IPS-18a (cell line): ENCODE data around the gene FZD10.

Source experiments
- H3K27ac ChIP-seq: one replicate; pipeline ENCODE4 v1.5.1; 2013; ENCODE audit warnings: low read length
- H3K27me3 ChIP-seq: one replicate; pipeline ENCODE4 v1.6.1; 2013; ENCODE audit warnings: mild to moderate bottlenecking, low read length; ENCODE audit not compliant: control insufficient read depth, insufficient read depth
- H3K36me3 ChIP-seq: one replicate; pipeline ENCODE4 v1.6.1; 2013; ENCODE audit warnings: low read depth, low read length; ENCODE audit not compliant: control insufficient read depth
- H3K4me1 ChIP-seq: one replicate; pipeline ENCODE4 v1.6.1; 2013; ENCODE audit warnings: low read depth, low read length; ENCODE audit not compliant: control insufficient read depth
- H3K4me3 ChIP-seq: one replicate; pipeline ENCODE4 v1.5.1; 2013; ENCODE audit warnings: low read length
- H3K9ac ChIP-seq: one replicate; pipeline ENCODE4 v1.6.1; 2013; ENCODE audit warnings: mild to moderate bottlenecking, low read length, moderate library complexity
- H3K9me3 ChIP-seq: one replicate; pipeline ENCODE4 v1.6.1; 2013; ENCODE audit warnings: low read depth, low read length; ENCODE audit not compliant: control insufficient read depth

The FZD10 gene

GRCh38 chr12:130144256-130144655 is 18.0 kb upstream of the FZD10 start:
- H3K27ac ChIP-seq = no peak overlapping the region

GRCh38 chr12:130145731-130146130 is 16.5 kb upstream of the FZD10 start:
- H3K27ac ChIP-seq = no peak overlapping the region
- H3K9ac ChIP-seq = no peak overlapping the region
- no peaks in the 10 kb centered on the region for H3K36me3 ChIP-seq
- H3K27me3 ChIP-seq = peaks cover 19% of the 10 kb centered on the region
- H3K9me3 ChIP-seq = no peaks in the 10 kb centered on the region
- no peak overlapping the region for H3K4me3 ChIP-seq
- no peaks in the 10 kb centered on the region for H3K4me1 ChIP-seq

More at GRCh38 chr12:130144256-130144655, 18.0 kb upstream of the FZD10 start:
- Histone ChIP-seq H3K36me3 (no peaks in the 10 kb centered on the region), H3K4me3 (no peak overlapping the region), H3K9me3 (no peaks in the 10 kb centered on the region), H3K4me1 (no peaks in the 10 kb centered on the region), H3K9ac (no peak overlapping the region), H3K27me3 (peaks cover 13% of the 10 kb centered on the region)

GRCh38 chr12:130146176-130146931 is 15.9 kb upstream of the FZD10 start:
- Histone ChIP-seq H3K4me3 (no peak overlapping the region), H3K9ac (no peak overlapping the region), H3K4me1 (no peaks in the 10 kb centered on the region), H3K27me3 (peaks cover 19% of the 10 kb centered on the region), H3K27ac (no peak overlapping the region), H3K9me3 (no peaks in the 10 kb centered on the region), H3K36me3 (no peaks in the 10 kb centered on the region)

- no peaks in the 10 kb centered on the region for H3K9me3 ChIP-seq
- H3K4me3 ChIP-seq = no peak overlapping the region
- H3K36me3 ChIP-seq = no peaks in the 10 kb centered on the region
- H3K4me1 ChIP-seq = no peaks in the 10 kb centered on the region
- no peak overlapping the region for H3K27ac ChIP-seq
- no peak overlapping the region for H3K9ac ChIP-seq
- peaks cover 24% of the 10 kb centered on the region for H3K27me3 ChIP-seq
These were observed 14.2 kb upstream of the FZD10 start for GRCh38 chr12:130147875-130148596.

- no peaks in the 10 kb centered on the region for H3K9me3 ChIP-seq
These were observed 10.4 kb upstream of the FZD10 start for GRCh38 chr12:130151846-130152245.

GRCh38 chr12:130152386-130152785 is 9.9 kb upstream of the FZD10 start:
- no peaks in the 10 kb centered on the region for H3K9me3 ChIP-seq
- no peaks in the 10 kb centered on the region for H3K36me3 ChIP-seq
- no peak overlapping the region for H3K27ac ChIP-seq
- no peaks in the 10 kb centered on the region for H3K4me1 ChIP-seq
- H3K4me3 ChIP-seq = no peak overlapping the region
- no peak overlapping the region for H3K9ac ChIP-seq
- peaks cover 44% of the 10 kb centered on the region for H3K27me3 ChIP-seq

More at GRCh38 chr12:130151846-130152245, 10.4 kb upstream of the FZD10 start:
- H3K9ac ChIP-seq = no peak overlapping the region
- peaks cover 42% of the 10 kb centered on the region for H3K27me3 ChIP-seq
- no peak overlapping the region for H3K27ac ChIP-seq
- no peaks in the 10 kb centered on the region for H3K4me1 ChIP-seq
- no peak overlapping the region for H3K4me3 ChIP-seq
- no peaks in the 10 kb centered on the region for H3K36me3 ChIP-seq

- no peak overlapping the region for H3K27ac ChIP-seq
These were observed 8.5 kb upstream of the FZD10 start for GRCh38 chr12:130153803-130154202.

GRCh38 chr12:130154276-130155070 is 7.8 kb upstream of the FZD10 start:
- Histone ChIP-seq H3K36me3 (no peaks in the 10 kb centered on the region), H3K27me3 (peaks cover 57% of the 10 kb centered on the region), H3K9me3 (no peaks in the 10 kb centered on the region), H3K4me1 (peaks cover 17% of the 10 kb centered on the region), H3K4me3 (no peak overlapping the region), H3K9ac (no peak overlapping the region), H3K27ac (no peak overlapping the region)

More at GRCh38 chr12:130153803-130154202, 8.5 kb upstream of the FZD10 start:
- Histone ChIP-seq H3K4me3 (no peak overlapping the region), H3K36me3 (no peaks in the 10 kb centered on the region), H3K9me3 (no peaks in the 10 kb centered on the region), H3K27me3 (peaks cover 57% of the 10 kb centered on the region), H3K4me1 (peaks cover 10% of the 10 kb centered on the region), H3K9ac (no peak overlapping the region)

- H3K27me3 ChIP-seq = peaks cover 64% of the 10 kb centered on the region
These were observed 6.7 kb upstream of the FZD10 start for GRCh38 chr12:130155416-130156073.

GRCh38 chr12:130156652-130157275 is 5.5 kb upstream of the FZD10 start:
- H3K27me3 ChIP-seq = peaks cover 73% of the 10 kb centered on the region
- H3K4me1 ChIP-seq = peaks cover 27% of the 10 kb centered on the region
- no peaks in the 10 kb centered on the region for H3K36me3 ChIP-seq
- no peak overlapping the region for H3K4me3 ChIP-seq
- no peak overlapping the region for H3K27ac ChIP-seq
- no peak overlapping the region for H3K9ac ChIP-seq
- H3K9me3 ChIP-seq = no peaks in the 10 kb centered on the region

More at GRCh38 chr12:130155416-130156073, 6.7 kb upstream of the FZD10 start:
- peaks cover 27% of the 10 kb centered on the region for H3K4me1 ChIP-seq
- H3K4me3 ChIP-seq = no peak overlapping the region
- H3K36me3 ChIP-seq = no peaks in the 10 kb centered on the region
- H3K9me3 ChIP-seq = no peaks in the 10 kb centered on the region
- H3K9ac ChIP-seq = no peak overlapping the region
- H3K27ac ChIP-seq = no peak overlapping the region
